ENCODE data around the gene SMIM21.

Gene SMIM21

DNA sequence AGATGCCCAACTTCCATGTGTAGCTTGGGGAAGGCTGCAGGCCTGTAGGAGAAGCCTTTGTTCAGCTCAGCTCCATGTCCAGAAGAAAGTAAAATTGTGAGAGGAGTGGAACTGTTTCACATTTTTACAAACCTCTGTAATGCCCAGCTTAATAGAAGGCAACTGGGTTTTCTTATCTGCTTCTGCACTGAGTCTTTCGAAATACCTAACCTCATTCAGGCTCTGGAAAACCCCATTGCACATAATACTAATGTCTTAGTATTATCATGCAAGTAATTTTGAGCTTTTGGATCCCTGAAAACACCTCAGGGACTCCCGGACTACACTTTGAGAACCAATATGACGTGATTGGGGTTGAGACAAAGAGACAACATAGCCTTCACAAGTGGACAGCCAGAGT is 5.8 kb downstream of the SMIM21 start:
- POLR2A ChIA-PET: no interaction called here
- TF ChIP-seq ZNF384 (IDR thresholded peaks at IDR 0.05) (no peak), BHLHE40 (IDR thresholded peaks at IDR 0.05; ENCODE audit: borderline replicate concordance) (no peak), CTBP1 (IDR thresholded peaks at IDR 0.05; ENCODE audit: borderline replicate concordance) (no peak), FOXK2 (IDR thresholded peaks at IDR 0.05) (no peak), SUZ12 (IDR thresholded peaks at IDR 0.05) (no peak), FOXA1 (IDR thresholded peaks at IDR 0.05) (no peak), FOXM1 (IDR thresholded peaks at IDR 0.05; ENCODE audit: borderline replicate concordance) (no peak), ELF4 (IDR thresholded peaks at IDR 0.05) (no peak)
- TF ChIP-seq, protein P1, sequence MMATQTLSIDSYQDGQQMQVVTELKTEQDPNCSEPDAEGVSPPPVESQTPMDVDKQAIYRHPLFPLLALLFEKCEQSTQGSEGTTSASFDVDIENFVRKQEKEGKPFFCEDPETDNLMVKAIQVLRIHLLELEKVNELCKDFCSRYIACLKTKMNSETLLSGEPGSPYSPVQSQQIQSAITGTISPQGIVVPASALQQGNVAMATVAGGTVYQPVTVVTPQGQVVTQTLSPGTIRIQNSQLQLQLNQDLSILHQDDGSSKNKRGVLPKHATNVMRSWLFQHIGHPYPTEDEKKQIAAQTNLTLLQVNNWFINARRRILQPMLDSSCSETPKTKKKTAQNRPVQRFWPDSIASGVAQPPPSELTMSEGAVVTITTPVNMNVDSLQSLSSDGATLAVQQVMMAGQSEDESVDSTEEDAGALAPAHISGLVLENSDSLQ (IDR thresholded peaks at IDR 0.05): no peak
- CTCF ChIA-PET: no interaction called here
- no peak for DNase-seq (ENCODE audit: extremely low spot score)

DNA sequence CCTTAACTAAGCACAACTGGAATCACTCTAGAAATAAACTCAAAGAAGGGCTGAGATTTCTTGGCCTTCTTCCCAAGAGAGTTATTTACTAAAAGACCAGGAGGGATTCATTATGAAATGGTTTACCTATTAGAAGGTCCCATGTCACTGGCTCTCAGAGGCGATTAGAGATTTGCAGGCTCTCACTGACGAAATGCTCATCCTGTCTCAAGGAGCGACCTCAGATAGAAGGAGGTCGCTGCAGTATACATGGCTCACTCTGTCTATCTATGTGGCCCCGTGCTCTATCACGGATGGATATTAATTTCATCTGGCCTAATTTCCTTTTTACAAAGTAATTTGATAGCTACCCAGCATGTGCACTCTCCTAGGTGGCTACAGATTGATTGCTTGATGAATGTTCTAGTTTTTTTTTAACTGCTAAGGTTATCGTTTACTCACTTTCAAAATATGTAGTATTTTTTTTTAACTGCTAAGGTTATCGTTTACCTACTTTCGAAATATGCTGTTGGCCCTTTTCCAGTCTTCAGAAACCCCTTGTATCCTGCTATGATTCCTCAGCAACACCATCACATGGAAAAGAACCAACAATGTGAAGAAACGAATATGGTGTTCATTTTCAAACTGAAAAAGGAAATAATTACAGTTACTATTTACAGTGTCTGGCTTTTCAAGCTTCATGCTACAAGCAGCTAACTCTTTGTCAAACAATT is 9.1 kb downstream of the SMIM21 start:
- CTCF ChIA-PET: no interaction called here
- DNase-seq (ENCODE audit: extremely low spot score): no peak
- POLR2A ChIA-PET: interaction anchor here (0.6 kb wide), 1 partner anchor 208 kb away, joined by 3 read pairs; the partner anchor contains the start of gene TSHZ1
- TF ChIP-seq TARDBP (IDR thresholded peaks at IDR 0.05): no peak
- TF ChIP-seq CTBP1 (IDR thresholded peaks at IDR 0.05; ENCODE audit: borderline replicate concordance): peak; percentile 9; the same call in 1 of the 2 replicates
- no peak for TF ChIP-seq FOXM1 (IDR thresholded peaks at IDR 0.05; ENCODE audit: borderline replicate concordance)
- TF ChIP-seq HDGF (IDR thresholded peaks at IDR 0.05; ENCODE audit: borderline replicate concordance): no peak
- TF ChIP-seq ARNT (IDR thresholded peaks at IDR 0.05): peak; percentile 31; the same call in 1 of the 2 replicates

DNA sequence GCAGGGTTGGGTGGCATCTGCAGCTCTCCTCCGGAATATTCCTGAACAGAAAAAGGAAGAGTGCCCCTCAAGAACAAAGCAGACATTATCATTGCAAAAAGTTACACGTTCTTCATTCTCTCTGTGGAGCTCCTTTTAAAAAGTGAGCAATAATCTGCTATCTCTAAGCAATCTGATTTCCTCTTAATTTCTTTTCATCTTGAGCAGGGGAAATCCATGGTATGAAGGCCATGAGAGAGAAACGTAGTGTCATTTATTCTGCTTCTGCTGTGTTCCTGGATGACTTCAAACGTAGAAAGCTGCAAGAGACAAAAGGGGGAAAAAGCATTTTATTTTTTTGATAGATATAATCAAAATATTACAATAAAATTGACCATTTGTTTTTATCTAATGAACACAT is 16.9 kb downstream of the SMIM21 start:
- DNase-seq (ENCODE audit: extremely low spot score): no peak
- ChIA-PET CTCF (no interaction called here), POLR2A (no interaction called here)
- TF ChIP-seq SUZ12 (IDR thresholded peaks at IDR 0.05) (no peak), TARDBP (IDR thresholded peaks at IDR 0.05) (no peak), ARNT (IDR thresholded peaks at IDR 0.05) (no peak), FOXA1 (IDR thresholded peaks at IDR 0.05) (no peak), NFRKB (IDR thresholded peaks at IDR 0.05) (no peak), BHLHE40 (IDR thresholded peaks at IDR 0.05; ENCODE audit: borderline replicate concordance) (no peak), ZNF384 (IDR thresholded peaks at IDR 0.05) (no peak), HDGF (IDR thresholded peaks at IDR 0.05; ENCODE audit: borderline replicate concordance) (no peak), FOXK2 (IDR thresholded peaks at IDR 0.05) (no peak), SP1 (IDR thresholded peaks at IDR 0.05) (no peak), FOXM1 (IDR thresholded peaks at IDR 0.05; ENCODE audit: borderline replicate concordance) (no peak)
- TF ChIP-seq, protein P1 (IDR thresholded peaks at IDR 0.05): no peak

DNA sequence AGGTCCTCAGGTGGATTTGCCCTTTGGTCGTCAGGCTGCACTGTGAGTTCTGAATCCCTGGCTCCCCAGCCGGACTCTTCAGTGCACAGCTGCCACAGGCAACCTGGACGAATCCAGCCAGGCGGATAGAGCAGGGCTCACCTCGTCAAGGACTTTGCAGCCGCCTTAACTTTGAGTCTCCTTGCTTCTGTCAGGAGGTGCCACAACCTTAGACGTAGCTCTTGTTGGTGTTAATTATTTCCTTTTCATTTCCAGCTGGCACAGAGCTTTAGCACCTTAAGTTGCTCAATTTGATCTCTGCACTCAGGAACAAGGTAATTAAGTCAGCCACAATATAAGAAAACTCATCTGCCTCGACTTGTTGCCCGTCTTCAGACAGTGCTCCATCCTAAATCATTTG is 17.7 kb downstream of the SMIM21 start:
- ChIA-PET CTCF (no interaction called here), POLR2A (no interaction called here)
- no peak for DNase-seq (ENCODE audit: extremely low spot score)
- TF ChIP-seq ELF4 (IDR thresholded peaks at IDR 0.05) (no peak), L3MBTL2 (conservative IDR thresholded peaks at IDR 0.05) (no peak), CTBP1 (IDR thresholded peaks at IDR 0.05; ENCODE audit: borderline replicate concordance) (no peak), FOXM1 (IDR thresholded peaks at IDR 0.05; ENCODE audit: borderline replicate concordance) (no peak), TARDBP (IDR thresholded peaks at IDR 0.05) (no peak), ZNF384 (IDR thresholded peaks at IDR 0.05) (no peak)

DNA sequence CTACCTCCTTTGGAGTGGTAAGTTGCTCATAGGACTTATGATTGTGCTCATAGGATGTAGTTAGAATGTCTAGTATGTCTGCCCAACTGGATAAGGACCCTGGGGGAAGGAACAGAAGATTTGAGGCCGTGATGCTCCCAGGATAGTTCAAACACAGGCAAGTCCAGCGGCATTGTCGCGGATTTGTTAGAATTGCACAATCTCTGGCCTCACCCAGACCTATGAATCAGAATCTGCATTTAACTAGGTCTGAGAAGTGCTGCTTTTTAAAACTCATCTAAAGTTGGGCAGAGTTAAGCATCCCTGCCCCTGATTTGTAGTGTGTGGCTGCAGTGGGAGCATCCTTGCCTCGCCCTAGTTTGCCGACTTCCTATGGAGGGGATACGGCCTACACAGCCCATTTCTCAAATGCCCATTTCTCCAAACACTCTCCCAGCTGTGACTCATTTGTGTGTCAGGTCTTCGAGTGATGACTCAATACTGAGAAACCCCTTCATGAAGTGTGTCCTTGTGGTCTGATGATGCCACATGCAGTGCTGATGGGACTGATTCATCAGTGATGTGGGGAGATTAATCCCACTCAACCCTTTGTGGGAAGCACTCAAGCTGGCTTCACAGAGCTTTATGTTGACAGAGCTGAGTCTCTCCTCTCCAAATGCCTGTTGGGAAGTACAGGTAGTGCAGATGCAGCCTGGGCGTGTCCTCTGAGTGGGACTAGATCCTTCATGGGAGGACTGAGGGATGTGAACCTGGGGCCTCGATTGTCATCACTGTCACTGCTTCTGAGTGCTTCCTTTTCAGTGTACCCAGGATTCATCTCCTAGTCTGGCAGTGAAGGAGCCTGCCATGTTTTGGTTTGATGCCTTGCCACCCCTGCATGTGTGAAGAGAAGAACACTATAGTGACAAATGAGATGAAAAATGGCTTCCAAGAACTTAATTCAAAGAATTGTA is 18.7 kb downstream of the SMIM21 start:
- TF ChIP-seq CTBP1 (IDR thresholded peaks at IDR 0.05; ENCODE audit: borderline replicate concordance) (no peak), HDGF (IDR thresholded peaks at IDR 0.05; ENCODE audit: borderline replicate concordance) (no peak), SP1 (IDR thresholded peaks at IDR 0.05) (no peak), BHLHE40 (IDR thresholded peaks at IDR 0.05; ENCODE audit: borderline replicate concordance) (no peak), FOXM1 (IDR thresholded peaks at IDR 0.05; ENCODE audit: borderline replicate concordance) (no peak), ARNT (IDR thresholded peaks at IDR 0.05) (no peak), ZNF384 (IDR thresholded peaks at IDR 0.05) (no peak), FOXK2 (IDR thresholded peaks at IDR 0.05) (no peak), SUZ12 (IDR thresholded peaks at IDR 0.05) (no peak), NFRKB (IDR thresholded peaks at IDR 0.05) (no peak), FOXA1 (IDR thresholded peaks at IDR 0.05) (no peak), ELF4 (IDR thresholded peaks at IDR 0.05) (no peak), L3MBTL2 (conservative IDR thresholded peaks at IDR 0.05) (no peak), TARDBP (IDR thresholded peaks at IDR 0.05) (no peak), LEF1 (IDR thresholded peaks at IDR 0.05; ENCODE audit: borderline replicate concordance) (no peak)
- TF ChIP-seq, protein P1 (IDR thresholded peaks at IDR 0.05): no peak
- ChIA-PET CTCF (no interaction called here), POLR2A (interaction anchor here (1.0 kb wide), 1 partner anchor 200 kb away, joined by 3 read pairs; the partner anchor contains the start of gene PTGR3)
- DNase-seq (ENCODE audit: extremely low spot score): no peak
